DND-41 (cell line): ENCODE data around the gene DGUOK.

Experiments used
- EZH2 ChIP-seq: IDR thresholded peaks from 3 replicates; pipeline ENCODE4 v1.6.1; 2012; ENCODE audit warnings: borderline replicate concordance, low read depth, mild to moderate bottlenecking, moderate library complexity, low read length, inconsistent platforms; ENCODE audit not compliant: severe bottlenecking
- TF ChIP-seq, protein P1 (sequence below): IDR thresholded peaks from 2 replicates; pipeline ENCODE4 v1.5.1; 2012; ENCODE audit warnings: borderline replicate concordance, low read length, moderate library complexity, mild to moderate bottlenecking; ENCODE audit not compliant: poor library complexity, severe bottlenecking; ENCODE audit errors: extremely low read depth

- TF ChIP-seq EZH2, result no peak
- TF ChIP-seq, protein P1, sequence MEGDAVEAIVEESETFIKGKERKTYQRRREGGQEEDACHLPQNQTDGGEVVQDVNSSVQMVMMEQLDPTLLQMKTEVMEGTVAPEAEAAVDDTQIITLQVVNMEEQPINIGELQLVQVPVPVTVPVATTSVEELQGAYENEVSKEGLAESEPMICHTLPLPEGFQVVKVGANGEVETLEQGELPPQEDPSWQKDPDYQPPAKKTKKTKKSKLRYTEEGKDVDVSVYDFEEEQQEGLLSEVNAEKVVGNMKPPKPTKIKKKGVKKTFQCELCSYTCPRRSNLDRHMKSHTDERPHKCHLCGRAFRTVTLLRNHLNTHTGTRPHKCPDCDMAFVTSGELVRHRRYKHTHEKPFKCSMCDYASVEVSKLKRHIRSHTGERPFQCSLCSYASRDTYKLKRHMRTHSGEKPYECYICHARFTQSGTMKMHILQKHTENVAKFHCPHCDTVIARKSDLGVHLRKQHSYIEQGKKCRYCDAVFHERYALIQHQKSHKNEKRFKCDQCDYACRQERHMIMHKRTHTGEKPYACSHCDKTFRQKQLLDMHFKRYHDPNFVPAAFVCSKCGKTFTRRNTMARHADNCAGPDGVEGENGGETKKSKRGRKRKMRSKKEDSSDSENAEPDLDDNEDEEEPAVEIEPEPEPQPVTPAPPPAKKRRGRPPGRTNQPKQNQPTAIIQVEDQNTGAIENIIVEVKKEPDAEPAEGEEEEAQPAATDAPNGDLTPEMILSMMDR, result no peak
These were observed 71.8 kb downstream of the DGUOK start for GRCh38 chr2:73998451-73998850.
